Measurements from ENCODE around the gene APBA2. TPM values are rescaled to one million over a fixed set of nuclear protein-coding genes. Genes with fewer than 3 reads are reported as not detected.
"Not testable (repeated sequence)": the region's sequence is repeated elsewhere in the genome, so short reads cannot be mapped to it uniquely, and the experiment has no call there.

The APBA2 gene
- total RNA-seq, 4 donors from 2014 or later, result 2.3 to 15.0 (median 4.6) TPM; not detected in 1

GRCh38 chr15:28889346-28889745 lies 3.6 kb downstream of the APBA2 start:
- no peak overlapping the region for H3K27ac ChIP-seq
- intact Hi-C loops (cut with DNase I; ENCODE audit: low total_unique reads), result no loop called here
- no peaks in the 10 kb centered on the region for H3K9me3 ChIP-seq
- H3K27me3 ChIP-seq, result no peaks in the 10 kb centered on the region
- no peak for TF ChIP-seq POLR2A (IDR thresholded peaks at IDR 0.05)
- TF ChIP-seq CTCF (IDR thresholded peaks at IDR 0.05), result no peak
- no peak overlapping the region for H3K4me3 ChIP-seq
- no peak for DNase-seq
- H3K4me1 ChIP-seq, result peaks cover 0 to 10% of the 10 kb centered on the region in 2 donors
- no peaks in the 10 kb centered on the region for H3K36me3 ChIP-seq

GRCh38 chr15:28889871-28890270 lies 4.1 kb downstream of the APBA2 start:
- intact Hi-C loops (cut with DNase I; ENCODE audit: low total_unique reads); H3K9me3 ChIP-seq; H3K4me3 ChIP-seq; H3K4me1 ChIP-seq; H3K27ac ChIP-seq; H3K36me3 ChIP-seq; H3K27me3 ChIP-seq; DNase-seq: not testable (repeated sequence)

GRCh38 chr15:28890291-28890690 lies 4.5 kb downstream of the APBA2 start:
- H3K27me3 ChIP-seq; H3K27ac ChIP-seq; H3K9me3 ChIP-seq; intact Hi-C loops (cut with DNase I; ENCODE audit: low total_unique reads); H3K36me3 ChIP-seq; H3K4me1 ChIP-seq; DNase-seq; H3K4me3 ChIP-seq: not testable (repeated sequence)

GRCh38 chr15:28890711-28891495 lies 5.1 kb downstream of the APBA2 start:
- intact Hi-C loops (cut with DNase I; ENCODE audit: low total_unique reads), result no loop called here
- Histone ChIP-seq H3K4me3 (no peak overlapping the region), H3K27ac (no peak overlapping the region), H3K4me1 (peaks cover 0 to 10% of the 10 kb centered on the region in 2 donors), H3K36me3 (no peaks in the 10 kb centered on the region), H3K9me3 (no peaks in the 10 kb centered on the region), H3K27me3 (no peaks in the 10 kb centered on the region)
- no peak for DNase-seq
- TF ChIP-seq CTCF (IDR thresholded peaks at IDR 0.05) (no peak), POLR2A (IDR thresholded peaks at IDR 0.05) (no peak)

GRCh38 chr15:28891588-28891987 lies 5.8 kb downstream of the APBA2 start:
- TF ChIP-seq POLR2A (IDR thresholded peaks at IDR 0.05), result no peak
- TF ChIP-seq CTCF (IDR thresholded peaks at IDR 0.05), result no peak
- Histone ChIP-seq H3K27me3 (no peaks in the 10 kb centered on the region), H3K4me3 (no peak overlapping the region), H3K36me3 (no peaks in the 10 kb centered on the region), H3K9me3 (no peaks in the 10 kb centered on the region), H3K4me1 (peaks cover 0 to 4% of the 10 kb centered on the region in 2 donors), H3K27ac (no peak overlapping the region)
- no peak for DNase-seq
- intact Hi-C loops (cut with DNase I; ENCODE audit: low total_unique reads), result no loop called here

GRCh38 chr15:28892789-28893610 lies 7.2 kb downstream of the APBA2 start:
- no peaks in the 10 kb centered on the region for H3K9me3 ChIP-seq
- TF ChIP-seq CTCF (IDR thresholded peaks at IDR 0.05) (no peak), POLR2A (IDR thresholded peaks at IDR 0.05) (no peak)
- no peaks in the 10 kb centered on the region for H3K36me3 ChIP-seq
- intact Hi-C loops (cut with DNase I; ENCODE audit: low total_unique reads), result no loop called here
- no peaks in the 10 kb centered on the region for H3K27me3 ChIP-seq
- no peak overlapping the region for H3K27ac ChIP-seq
- no peak overlapping the region for H3K4me3 ChIP-seq
- no peak for DNase-seq
- H3K4me1 ChIP-seq, result no peaks in the 10 kb centered on the region
